ENCODE results near the gene ZHX3.

DNA sequence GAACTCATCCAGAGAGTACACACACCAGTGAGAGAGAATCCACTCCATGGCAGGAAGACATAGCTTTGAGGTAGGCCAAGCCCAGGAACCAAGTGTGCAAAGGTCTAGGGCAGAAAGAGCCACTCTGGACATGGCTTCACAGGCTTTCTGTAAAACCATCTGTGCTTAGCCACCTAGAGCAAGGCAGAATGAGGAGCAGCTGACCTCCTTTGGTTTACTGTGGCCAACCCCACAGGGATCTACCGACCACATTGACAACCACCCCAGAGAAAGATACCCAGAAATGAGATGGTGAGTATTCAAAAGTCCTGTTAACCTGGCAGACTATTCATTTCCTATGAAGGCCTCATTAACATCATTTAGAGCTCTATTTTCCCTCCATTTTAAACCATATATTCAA lies 10.5 kb downstream of the ZHX3 start:
- TF ChIP-seq ZNF468 (CRISPR knock-in tag; IDR thresholded peaks at IDR 0.05) (no peak), MAFF (IDR thresholded peaks at IDR 0.05; ENCODE audit: low read depth, low read length) (no peak), IRF2 (CRISPR knock-in tag; IDR thresholded peaks at IDR 0.05) (no peak), EZH2 (conservative IDR thresholded peaks at IDR 0.05; ENCODE audit: low read depth, low read length) (no peak), EP300 (IDR thresholded peaks at IDR 0.05; ENCODE audit: low read depth in 2 of 2, low read length in 2 of 2) (no peak), EP300 (CRISPR knock-in tag; IDR thresholded peaks at IDR 0.05; ENCODE audit: borderline replicate concordance) (no peak), SNAPC2 (CRISPR knock-in tag; IDR thresholded peaks at IDR 0.05) (no peak), ETV6 (CRISPR knock-in tag; conservative IDR thresholded peaks at IDR 0.05) (no peak), NFRKB (IDR thresholded peaks at IDR 0.05) (no peak), CREM (IDR thresholded peaks at IDR 0.05) (no peak), CREM (CRISPR knock-in tag; IDR thresholded peaks at IDR 0.05) (no peak)
- TF ChIP-seq, protein P1, sequence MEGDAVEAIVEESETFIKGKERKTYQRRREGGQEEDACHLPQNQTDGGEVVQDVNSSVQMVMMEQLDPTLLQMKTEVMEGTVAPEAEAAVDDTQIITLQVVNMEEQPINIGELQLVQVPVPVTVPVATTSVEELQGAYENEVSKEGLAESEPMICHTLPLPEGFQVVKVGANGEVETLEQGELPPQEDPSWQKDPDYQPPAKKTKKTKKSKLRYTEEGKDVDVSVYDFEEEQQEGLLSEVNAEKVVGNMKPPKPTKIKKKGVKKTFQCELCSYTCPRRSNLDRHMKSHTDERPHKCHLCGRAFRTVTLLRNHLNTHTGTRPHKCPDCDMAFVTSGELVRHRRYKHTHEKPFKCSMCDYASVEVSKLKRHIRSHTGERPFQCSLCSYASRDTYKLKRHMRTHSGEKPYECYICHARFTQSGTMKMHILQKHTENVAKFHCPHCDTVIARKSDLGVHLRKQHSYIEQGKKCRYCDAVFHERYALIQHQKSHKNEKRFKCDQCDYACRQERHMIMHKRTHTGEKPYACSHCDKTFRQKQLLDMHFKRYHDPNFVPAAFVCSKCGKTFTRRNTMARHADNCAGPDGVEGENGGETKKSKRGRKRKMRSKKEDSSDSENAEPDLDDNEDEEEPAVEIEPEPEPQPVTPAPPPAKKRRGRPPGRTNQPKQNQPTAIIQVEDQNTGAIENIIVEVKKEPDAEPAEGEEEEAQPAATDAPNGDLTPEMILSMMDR (CRISPR knock-in tag; IDR thresholded peaks at IDR 0.05), result no peak
- TF ChIP-seq, protein P2, sequence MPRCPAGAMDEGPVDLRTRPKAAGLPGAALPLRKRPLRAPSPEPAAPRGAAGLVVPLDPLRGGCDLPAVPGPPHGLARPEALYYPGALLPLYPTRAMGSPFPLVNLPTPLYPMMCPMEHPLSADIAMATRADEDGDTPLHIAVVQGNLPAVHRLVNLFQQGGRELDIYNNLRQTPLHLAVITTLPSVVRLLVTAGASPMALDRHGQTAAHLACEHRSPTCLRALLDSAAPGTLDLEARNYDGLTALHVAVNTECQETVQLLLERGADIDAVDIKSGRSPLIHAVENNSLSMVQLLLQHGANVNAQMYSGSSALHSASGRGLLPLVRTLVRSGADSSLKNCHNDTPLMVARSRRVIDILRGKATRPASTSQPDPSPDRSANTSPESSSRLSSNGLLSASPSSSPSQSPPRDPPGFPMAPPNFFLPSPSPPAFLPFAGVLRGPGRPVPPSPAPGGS (CRISPR knock-in tag; IDR thresholded peaks at IDR 0.05), result no peak
- TF ChIP-seq, protein P3, sequence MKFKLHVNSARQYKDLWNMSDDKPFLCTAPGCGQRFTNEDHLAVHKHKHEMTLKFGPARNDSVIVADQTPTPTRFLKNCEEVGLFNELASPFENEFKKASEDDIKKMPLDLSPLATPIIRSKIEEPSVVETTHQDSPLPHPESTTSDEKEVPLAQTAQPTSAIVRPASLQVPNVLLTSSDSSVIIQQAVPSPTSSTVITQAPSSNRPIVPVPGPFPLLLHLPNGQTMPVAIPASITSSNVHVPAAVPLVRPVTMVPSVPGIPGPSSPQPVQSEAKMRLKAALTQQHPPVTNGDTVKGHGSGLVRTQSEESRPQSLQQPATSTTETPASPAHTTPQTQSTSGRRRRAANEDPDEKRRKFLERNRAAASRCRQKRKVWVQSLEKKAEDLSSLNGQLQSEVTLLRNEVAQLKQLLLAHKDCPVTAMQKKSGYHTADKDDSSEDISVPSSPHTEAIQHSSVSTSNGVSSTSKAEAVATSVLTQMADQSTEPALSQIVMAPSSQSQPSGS (CRISPR knock-in tag; IDR thresholded peaks at IDR 0.05), result no peak
- TF ChIP-seq, protein P4, sequence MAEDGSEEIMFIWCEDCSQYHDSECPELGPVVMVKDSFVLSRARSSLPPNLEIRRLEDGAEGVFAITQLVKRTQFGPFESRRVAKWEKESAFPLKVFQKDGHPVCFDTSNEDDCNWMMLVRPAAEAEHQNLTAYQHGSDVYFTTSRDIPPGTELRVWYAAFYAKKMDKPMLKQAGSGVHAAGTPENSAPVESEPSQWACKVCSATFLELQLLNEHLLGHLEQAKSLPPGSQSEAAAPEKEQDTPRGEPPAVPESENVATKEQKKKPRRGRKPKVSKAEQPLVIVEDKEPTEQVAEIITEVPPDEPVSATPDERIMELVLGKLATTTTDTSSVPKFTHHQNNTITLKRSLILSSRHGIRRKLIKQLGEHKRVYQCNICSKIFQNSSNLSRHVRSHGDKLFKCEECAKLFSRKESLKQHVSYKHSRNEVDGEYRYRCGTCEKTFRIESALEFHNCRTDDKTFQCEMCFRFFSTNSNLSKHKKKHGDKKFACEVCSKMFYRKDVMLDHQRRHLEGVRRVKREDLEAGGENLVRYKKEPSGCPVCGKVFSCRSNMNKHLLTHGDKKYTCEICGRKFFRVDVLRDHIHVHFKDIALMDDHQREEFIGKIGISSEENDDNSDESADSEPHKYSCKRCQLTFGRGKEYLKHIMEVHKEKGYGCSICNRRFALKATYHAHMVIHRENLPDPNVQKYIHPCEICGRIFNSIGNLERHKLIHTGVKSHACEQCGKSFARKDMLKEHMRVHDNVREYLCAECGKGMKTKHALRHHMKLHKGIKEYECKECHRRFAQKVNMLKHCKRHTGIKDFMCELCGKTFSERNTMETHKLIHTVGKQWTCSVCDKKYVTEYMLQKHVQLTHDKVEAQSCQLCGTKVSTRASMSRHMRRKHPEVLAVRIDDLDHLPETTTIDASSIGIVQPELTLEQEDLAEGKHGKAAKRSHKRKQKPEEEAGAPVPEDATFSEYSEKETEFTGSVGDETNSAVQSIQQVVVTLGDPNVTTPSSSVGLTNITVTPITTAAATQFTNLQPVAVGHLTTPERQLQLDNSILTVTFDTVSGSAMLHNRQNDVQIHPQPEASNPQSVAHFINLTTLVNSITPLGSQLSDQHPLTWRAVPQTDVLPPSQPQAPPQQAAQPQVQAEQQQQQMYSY (CRISPR knock-in tag; IDR thresholded peaks at IDR 0.05), result no peak
